GM21717 (cell line): ENCODE data around the gene A1CF.
"Not testable (repeated sequence)": the region's sequence is repeated elsewhere in the genome, so short reads cannot be mapped to it uniquely, and the experiment has no call there.

Source experiments
- ATAC-seq: cut with Tn5 transposase; IDR thresholded peaks from one replicate; pipeline ENCODE4 v1.9.1; 2021; ENCODE audit warnings: mild to moderate bottlenecking, moderate library complexity; ENCODE audit not compliant: unreplicated experiment

A1CF gene

GRCh38 chr10:50885097-50885859 is at the start of gene A1CF:
TSS of gene A1CF (minus strand) at chr10:50885627. CDS start at chr10:50859940, 25,687 bp downstream.
- no peak for ATAC-seq

DNA sequence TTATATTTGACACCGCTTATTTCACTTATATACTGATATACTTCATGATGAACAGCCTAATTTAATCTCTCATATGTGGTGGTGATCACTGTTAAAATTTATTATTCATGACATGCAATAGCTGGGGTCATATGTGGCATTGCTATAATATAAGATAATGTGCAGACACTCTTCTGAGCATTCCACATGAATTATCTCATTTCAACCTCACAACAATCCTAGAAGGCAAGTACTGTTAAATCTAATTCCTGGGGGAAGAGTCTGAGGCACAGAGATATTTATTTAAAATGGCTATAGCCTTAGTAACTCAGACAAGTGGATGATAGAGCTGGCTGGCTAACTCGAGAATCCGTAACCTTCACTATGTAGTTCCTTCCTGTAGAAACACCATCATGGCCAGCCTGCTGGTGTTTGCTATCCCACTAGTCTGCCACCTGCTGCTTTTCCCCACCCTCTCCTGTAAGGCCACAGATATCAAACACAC is 46.6 kb upstream of the A1CF start:
- no peak for ATAC-seq

DNA sequence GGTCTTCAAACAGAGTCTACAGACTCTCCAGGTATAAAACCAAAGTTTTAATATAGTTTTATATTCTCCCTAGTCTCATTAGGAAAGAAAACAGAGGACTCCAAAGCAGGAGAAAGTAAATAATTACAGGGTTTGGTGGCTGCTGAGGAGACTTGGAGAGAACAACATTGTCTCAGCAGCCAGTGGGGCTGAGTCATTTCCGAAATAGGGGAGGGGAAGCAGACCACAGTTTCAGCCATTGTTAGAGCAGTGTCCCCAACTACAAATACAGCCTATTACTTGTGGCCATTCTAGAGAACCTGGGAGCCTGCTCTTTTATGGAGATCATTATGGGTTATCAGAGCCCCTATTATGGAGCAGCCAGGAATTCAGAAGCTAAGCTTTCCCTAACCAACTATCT is 44.2 kb upstream of the A1CF start:
- no peak for ATAC-seq

DNA sequence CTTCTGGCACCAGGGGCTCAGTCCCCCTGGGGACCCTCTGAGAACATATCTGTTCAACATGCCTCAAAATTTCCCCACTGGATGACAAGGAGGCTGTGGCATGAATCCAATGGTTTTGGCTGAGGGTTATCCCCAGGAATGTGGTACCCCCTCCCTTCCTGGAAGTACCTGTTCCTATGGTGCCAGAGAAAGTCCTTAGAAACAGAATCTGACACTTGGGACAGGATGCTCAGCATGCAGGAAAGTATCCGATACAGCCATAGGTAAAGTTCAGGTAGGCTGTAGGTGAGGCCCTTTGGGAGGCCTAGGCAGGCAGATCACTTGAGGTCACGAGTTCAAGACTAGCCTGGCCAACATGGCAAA is 42.7 kb upstream of the A1CF start:
- ATAC-seq, result no peak

DNA sequence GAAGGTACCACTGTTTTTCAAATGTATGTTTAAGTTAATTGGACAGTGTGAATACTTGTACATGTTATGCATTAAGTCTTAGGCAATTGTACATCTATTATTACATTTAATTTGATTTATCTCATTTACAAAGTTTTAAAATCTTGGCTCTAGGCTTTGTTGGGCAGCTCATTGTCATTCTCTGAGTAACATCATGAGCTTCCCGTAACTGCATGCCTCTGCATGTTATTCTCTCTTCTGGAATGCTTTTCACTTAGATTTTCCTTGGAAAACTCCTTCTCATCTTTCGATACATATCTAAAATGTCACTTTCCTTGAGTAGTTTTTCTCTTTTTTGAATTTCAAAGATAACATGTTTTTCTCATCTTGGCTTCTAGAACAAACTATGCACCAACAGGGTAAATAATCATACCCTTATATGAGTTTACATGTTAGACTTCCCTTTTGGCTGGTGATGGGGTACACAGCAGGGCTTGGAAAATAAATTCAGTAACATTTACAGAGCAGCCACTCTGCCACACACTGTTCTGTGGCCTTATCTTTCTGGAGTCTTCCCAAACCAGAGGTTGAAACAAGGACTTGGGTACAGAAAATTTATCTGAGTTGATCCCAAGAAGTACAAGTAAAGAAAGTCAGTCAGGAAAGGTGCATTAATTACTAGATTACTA is 42.2 kb upstream of the A1CF start:
- no peak for ATAC-seq

DNA sequence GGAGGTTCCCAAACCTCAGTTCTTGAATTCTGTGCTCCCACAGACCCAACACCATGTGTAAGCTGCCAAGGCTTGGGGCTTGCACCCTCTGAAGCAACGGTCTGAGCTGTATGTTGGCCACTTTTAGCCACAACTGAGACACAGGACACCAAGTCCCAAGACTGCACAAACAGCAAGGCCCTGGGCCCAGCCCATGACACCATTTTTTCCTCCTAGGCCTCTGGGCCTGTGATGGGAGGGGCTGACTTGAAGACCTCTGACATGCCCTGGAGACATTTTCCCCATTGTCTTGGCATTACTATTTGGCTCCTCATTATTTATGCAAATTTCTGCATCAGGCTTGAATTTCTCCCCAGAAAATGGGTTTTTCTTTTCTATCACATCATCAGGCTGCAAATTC is 38.0 kb upstream of the A1CF start:
- ATAC-seq, result not testable (repeated sequence)

DNA sequence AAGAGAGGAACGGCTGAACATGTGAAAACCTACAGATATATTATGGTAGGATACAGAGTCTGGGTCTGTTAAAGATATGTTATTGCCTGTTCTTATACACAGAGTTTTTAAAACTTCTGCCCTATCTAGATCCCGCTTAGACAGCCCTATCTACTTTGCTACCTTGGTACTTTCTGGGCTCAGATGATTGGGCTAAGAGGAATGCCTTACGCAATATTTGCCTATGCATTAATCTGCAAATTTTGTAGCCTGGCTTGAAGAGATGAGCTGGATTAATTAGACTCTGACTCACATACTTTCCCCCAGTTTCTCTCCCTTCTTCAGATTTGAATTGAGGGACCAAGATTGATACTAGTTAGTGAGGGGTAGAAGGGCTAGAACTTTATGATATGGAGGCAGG is 33.6 kb upstream of the A1CF start:
- no peak for ATAC-seq

GRCh38 chr10:50918529-50918928 is 33.1 kb upstream of the A1CF start:
- ATAC-seq, result no peak

DNA sequence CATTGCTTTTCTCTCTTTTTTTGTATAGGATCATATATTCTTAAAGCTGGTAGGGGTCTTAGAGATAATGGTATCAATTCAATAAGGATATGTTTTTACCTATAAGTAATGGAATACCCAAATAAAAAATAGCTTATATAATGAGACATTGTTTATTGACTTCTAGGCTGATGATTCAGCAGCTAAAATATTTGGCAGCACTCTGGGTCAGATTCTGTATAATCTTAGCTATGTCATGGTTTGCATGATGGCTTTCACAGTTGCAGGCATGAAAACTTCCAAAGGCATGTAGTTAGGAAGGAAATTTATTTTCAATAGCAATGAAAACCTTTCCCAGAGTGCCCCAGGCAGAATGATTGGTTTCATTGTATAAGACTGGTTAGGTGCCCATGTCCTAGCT is 32.1 kb upstream of the A1CF start:
- no peak for ATAC-seq

- ATAC-seq, result no peak
These were observed 24.0 kb upstream of the A1CF start for GRCh38 chr10:50909334-50910014.

DNA sequence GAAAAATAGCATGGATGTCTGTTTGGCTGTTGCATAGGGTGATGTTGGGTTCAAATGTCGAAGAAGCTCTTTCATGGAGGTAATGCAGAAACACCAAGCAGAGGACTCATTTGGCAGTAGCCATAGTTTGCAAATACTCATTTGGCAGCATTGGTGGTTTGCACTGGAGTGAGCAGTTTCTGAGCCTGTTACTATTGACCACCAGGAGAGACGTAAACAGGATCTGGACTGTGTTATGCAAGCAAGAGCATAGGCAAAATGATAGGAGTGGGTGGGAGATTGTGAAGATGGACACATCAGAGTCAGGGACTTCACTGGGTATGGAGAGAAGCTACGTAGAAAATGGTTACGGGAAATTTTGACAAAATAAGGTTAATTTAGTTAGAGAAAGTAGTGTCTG is 22.9 kb upstream of the A1CF start:
- no peak for ATAC-seq

GRCh38 chr10:50905797-50906196 is 20.4 kb upstream of the A1CF start:
- not testable (repeated sequence) for ATAC-seq

DNA sequence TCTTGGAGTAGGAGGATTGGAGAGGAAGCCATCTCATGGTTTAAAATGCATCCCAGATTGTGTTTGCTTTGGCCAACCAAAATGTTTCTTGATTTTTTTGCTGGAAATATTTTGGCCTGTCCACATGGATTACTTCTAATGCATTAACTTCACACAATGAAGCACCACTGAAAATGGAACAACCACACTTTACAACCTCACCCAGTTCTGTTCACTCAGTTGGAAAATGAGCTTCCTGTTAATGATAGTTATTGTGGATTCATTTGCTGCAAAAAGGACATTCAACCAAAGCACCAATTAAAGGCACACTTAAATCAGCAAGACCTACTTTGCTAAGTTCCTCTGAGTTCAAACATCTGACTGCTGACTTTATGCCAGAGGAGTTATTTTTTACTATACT is 11.3 kb upstream of the A1CF start:
- no peak for ATAC-seq

- ATAC-seq, result no peak
These were observed 8.9 kb upstream of the A1CF start for GRCh38 chr10:50894312-50894711.

DNA sequence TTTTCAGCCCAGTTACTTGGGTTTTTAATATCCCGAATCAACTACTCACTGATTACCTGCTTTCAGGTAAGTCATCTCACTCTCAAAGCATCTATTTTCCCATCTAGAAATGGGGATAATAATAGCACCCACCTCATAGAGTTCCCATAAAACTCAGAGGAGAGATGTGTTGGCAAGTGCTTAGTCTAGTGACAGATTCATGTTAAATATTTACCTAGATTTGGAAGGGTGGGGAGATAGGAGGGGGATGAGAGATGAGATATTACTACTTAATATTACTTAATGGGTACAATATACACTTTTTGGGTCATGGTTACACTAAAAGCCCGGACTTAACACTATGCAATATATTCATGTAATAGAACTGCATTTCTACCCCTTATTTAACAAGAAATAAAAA is 7.0 kb upstream of the A1CF start:
- ATAC-seq, result no peak

GRCh38 chr10:50884302-50884701 is 1.1 kb downstream of the A1CF start:
- no peak for ATAC-seq

DNA sequence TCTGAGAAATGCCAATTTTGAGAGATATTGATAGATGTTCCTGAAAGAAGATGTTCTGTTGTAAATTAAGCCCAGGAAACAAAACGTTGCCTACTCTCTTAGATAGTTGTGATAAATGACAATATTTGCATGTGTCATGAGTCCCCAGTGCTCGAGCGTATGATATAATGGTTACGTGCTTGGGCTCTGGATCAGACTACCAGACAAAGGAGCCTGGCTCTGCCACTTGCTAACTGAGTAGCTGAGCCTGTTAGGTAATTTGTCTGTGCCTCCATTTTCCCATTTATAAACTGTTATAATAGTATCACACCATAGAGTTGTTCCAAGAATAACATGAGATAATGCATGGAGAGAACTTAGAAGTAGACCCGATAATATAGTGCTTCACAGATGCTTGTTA is 1.8 kb downstream of the A1CF start:
- ATAC-seq, result no peak

GRCh38 chr10:50882540-50882983 is 2.9 kb downstream of the A1CF start:
- ATAC-seq, result no peak

DNA sequence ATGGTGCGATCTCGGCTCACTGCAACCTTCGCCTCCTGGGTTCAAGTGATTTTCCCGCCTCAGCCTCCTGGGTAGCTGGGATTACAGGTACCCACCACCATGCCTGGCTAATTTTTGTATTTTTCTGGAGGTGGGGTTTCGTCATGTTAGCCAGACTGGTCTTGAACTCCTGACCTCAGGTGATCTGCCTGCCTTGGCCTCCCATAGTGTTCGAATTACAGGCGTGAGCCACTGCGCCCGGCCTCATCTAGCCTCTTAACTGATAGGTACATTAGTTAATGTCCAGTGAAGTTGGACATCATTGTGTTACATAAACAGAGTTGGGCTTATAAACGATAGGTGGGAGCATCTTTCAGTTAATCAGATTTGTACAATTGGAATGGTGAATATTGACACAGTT is 4.4 kb downstream of the A1CF start:
- ATAC-seq, result not testable (repeated sequence)

- ATAC-seq, result no peak
These were observed 9.0 kb downstream of the A1CF start for GRCh38 chr10:50876429-50876828.

GRCh38 chr10:50874723-50875122 is 10.7 kb downstream of the A1CF start:
- ATAC-seq, result no peak

DNA sequence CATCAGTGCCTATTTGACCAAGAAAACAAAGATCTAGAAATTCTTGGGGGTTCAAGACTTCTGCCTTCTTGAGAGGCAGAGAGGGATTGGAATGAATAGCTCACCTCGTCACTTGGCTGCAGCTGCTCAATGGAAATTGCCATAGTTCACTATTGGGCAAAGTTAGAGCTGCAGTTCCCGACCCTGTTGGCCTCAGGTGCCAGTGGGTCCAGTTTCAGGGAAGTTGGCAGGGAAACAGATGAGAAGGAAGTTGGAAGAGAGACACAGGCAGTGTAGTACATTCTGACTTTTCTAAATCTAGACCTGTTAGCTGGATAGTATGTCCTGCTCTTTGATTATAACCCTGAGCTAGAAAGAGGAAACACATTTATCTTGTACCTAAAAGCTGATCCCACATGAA is 19.1 kb downstream of the A1CF start:
- no peak for ATAC-seq
